Liver (tissue), 3 donors: Measurements from ENCODE around the gene PCSK1N.

ENCODE experiments used
- EGR1 ChIP-seq, 2 donors: IDR thresholded peaks; 2 replicates each; pipeline ENCODE4 v1.6.1; 2016 to 2018; ENCODE audit warnings: antibody characterized with exemption in 2 of 2, low read depth in 2 of 2
- HNF4A ChIP-seq, 2 donors: conservative IDR thresholded peaks; 2 replicates each; pipeline ENCODE4 v1.6.1; 2016; ENCODE audit warnings: antibody characterized with exemption in 2 of 2, mild to moderate bottlenecking in 2 of 2
- HNF4G ChIP-seq: IDR thresholded peaks from 2 replicates; pipeline ENCODE4 v1.6.1; 2016; ENCODE audit warnings: antibody characterized with exemption
- JUND ChIP-seq, 2 donors: IDR thresholded peaks; 2 replicates each; pipeline ENCODE4 v1.6.1; 2016; ENCODE audit warnings: antibody characterized with exemption in 2 of 2
- RAD21 ChIP-seq, 2 donors: IDR thresholded peaks; 2 replicates each; pipeline ENCODE4 v1.6.1; 2016; ENCODE audit warnings: antibody characterized with exemption in 2 of 2, mild to moderate bottlenecking in 2 of 2
- RXRA ChIP-seq, 2 donors: IDR thresholded peaks; 2 replicates each; pipeline ENCODE4 v1.6.1; 2017 to 2018; ENCODE audit warnings: antibody characterized with exemption in 2 of 2, mild to moderate bottlenecking in 1 of 2
- SP1 ChIP-seq: IDR thresholded peaks from 2 replicates; pipeline ENCODE4 v1.6.1; 2018; ENCODE audit warnings: antibody characterized with exemption, mild to moderate bottlenecking
- TAF1 ChIP-seq: conservative IDR thresholded peaks from 2 replicates; pipeline ENCODE4 v1.6.1; 2016; ENCODE audit warnings: antibody characterized with exemption, mild to moderate bottlenecking
- YY1 ChIP-seq: IDR thresholded peaks from 2 replicates; pipeline ENCODE4 v1.6.1; 2016; ENCODE audit warnings: antibody characterized with exemption, mild to moderate bottlenecking
- TF ChIP-seq, protein P1 (sequence below): fragments of 150-350 bp; IDR thresholded peaks from 2 replicates; pipeline ENCODE4 v1.5.1; 2017; ENCODE audit warnings: improper control_type of control experiment, low read depth, low read length; ENCODE audit not compliant: missing input control
- TF ChIP-seq, protein P2 (sequence below): IDR thresholded peaks from 2 replicates; pipeline ENCODE4 v1.6.1; 2016; ENCODE audit warnings: antibody characterized with exemption
- TF ChIP-seq, protein P3 (sequence below): IDR thresholded peaks from 2 replicates; pipeline ENCODE4 v1.6.1; 2016; ENCODE audit warnings: antibody characterized with exemption
- TF ChIP-seq, protein P4 (sequence below): IDR thresholded peaks from 2 replicates; pipeline ENCODE4 v1.6.1; 2016; ENCODE audit warnings: antibody characterized with exemption, mild to moderate bottlenecking
- TF ChIP-seq, protein P5 (sequence below): IDR thresholded peaks from 2 replicates; pipeline ENCODE4 v1.6.1; 2016; ENCODE audit warnings: antibody characterized with exemption
- donor health status: healthy.
- donor health status: healthy.

DNA sequence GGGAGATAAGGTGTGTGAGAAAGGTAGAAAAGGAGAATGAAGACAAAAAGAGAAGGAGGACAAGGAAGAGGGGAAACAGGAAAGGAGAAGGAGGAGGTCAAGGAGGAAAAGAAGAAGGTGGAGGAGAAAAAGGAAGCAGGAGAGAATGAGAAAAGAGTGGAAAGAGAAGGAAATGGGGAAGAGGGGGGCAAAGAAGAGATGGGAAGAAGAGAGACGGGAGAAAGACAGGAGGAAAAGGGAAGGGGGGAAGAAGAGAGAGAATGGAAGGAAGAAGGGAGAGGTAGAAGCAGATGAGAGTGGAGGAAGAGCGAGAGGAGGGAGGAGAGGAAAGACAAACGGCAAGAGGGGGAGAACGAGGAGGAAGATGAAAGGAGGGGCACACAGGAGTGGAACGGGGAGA lies 44.9 kb downstream of the PCSK1N start:
- TF ChIP-seq, protein P1, sequence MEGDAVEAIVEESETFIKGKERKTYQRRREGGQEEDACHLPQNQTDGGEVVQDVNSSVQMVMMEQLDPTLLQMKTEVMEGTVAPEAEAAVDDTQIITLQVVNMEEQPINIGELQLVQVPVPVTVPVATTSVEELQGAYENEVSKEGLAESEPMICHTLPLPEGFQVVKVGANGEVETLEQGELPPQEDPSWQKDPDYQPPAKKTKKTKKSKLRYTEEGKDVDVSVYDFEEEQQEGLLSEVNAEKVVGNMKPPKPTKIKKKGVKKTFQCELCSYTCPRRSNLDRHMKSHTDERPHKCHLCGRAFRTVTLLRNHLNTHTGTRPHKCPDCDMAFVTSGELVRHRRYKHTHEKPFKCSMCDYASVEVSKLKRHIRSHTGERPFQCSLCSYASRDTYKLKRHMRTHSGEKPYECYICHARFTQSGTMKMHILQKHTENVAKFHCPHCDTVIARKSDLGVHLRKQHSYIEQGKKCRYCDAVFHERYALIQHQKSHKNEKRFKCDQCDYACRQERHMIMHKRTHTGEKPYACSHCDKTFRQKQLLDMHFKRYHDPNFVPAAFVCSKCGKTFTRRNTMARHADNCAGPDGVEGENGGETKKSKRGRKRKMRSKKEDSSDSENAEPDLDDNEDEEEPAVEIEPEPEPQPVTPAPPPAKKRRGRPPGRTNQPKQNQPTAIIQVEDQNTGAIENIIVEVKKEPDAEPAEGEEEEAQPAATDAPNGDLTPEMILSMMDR: no peak
- TF ChIP-seq RXRA (IDR thresholded peaks at IDR 0.05) (no peak), SP1 (no peak), JUND (IDR thresholded peaks at IDR 0.05) (no peak), TAF1 (no peak), EGR1 (IDR thresholded peaks at IDR 0.05; ENCODE audit: low read depth in 2 of 2) (no peak), RAD21 (IDR thresholded peaks at IDR 0.05) (no peak), HNF4G (no peak), YY1 (no peak), HNF4A (conservative IDR thresholded peaks at IDR 0.05) (no peak)
- TF ChIP-seq, protein P2, sequence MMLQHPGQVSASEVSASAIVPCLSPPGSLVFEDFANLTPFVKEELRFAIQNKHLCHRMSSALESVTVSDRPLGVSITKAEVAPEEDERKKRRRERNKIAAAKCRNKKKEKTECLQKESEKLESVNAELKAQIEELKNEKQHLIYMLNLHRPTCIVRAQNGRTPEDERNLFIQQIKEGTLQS: no peak
- TF ChIP-seq, protein P3, sequence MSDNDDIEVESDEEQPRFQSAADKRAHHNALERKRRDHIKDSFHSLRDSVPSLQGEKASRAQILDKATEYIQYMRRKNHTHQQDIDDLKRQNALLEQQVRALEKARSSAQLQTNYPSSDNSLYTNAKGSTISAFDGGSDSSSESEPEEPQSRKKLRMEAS: no peak
- TF ChIP-seq, protein P4, sequence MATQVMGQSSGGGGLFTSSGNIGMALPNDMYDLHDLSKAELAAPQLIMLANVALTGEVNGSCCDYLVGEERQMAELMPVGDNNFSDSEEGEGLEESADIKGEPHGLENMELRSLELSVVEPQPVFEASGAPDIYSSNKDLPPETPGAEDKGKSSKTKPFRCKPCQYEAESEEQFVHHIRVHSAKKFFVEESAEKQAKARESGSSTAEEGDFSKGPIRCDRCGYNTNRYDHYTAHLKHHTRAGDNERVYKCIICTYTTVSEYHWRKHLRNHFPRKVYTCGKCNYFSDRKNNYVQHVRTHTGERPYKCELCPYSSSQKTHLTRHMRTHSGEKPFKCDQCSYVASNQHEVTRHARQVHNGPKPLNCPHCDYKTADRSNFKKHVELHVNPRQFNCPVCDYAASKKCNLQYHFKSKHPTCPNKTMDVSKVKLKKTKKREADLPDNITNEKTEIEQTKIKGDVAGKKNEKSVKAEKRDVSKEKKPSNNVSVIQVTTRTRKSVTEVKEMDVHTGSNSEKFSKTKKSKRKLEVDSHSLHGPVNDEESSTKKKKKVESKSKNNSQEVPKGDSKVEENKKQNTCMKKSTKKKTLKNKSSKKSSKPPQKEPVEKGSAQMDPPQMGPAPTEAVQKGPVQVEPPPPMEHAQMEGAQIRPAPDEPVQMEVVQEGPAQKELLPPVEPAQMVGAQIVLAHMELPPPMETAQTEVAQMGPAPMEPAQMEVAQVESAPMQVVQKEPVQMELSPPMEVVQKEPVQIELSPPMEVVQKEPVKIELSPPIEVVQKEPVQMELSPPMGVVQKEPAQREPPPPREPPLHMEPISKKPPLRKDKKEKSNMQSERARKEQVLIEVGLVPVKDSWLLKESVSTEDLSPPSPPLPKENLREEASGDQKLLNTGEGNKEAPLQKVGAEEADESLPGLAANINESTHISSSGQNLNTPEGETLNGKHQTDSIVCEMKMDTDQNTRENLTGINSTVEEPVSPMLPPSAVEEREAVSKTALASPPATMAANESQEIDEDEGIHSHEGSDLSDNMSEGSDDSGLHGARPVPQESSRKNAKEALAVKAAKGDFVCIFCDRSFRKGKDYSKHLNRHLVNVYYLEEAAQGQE: no peak
- TF ChIP-seq, protein P5, sequence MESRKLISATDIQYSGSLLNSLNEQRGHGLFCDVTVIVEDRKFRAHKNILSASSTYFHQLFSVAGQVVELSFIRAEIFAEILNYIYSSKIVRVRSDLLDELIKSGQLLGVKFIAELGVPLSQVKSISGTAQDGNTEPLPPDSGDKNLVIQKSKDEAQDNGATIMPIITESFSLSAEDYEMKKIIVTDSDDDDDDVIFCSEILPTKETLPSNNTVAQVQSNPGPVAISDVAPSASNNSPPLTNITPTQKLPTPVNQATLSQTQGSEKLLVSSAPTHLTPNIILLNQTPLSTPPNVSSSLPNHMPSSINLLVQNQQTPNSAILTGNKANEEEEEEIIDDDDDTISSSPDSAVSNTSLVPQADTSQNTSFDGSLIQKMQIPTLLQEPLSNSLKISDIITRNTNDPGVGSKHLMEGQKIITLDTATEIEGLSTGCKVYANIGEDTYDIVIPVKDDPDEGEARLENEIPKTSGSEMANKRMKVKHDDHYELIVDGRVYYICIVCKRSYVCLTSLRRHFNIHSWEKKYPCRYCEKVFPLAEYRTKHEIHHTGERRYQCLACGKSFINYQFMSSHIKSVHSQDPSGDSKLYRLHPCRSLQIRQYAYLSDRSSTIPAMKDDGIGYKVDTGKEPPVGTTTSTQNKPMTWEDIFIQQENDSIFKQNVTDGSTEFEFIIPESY: no peak
